ENCODE data around the gene THADA. TPM values are rescaled to one million over a fixed set of nuclear protein-coding genes. Genes with fewer than 3 reads are reported as not detected.

Gene THADA
- total RNA-seq, 1 donor from 2014 or later = 33.8 TPM

DNA sequence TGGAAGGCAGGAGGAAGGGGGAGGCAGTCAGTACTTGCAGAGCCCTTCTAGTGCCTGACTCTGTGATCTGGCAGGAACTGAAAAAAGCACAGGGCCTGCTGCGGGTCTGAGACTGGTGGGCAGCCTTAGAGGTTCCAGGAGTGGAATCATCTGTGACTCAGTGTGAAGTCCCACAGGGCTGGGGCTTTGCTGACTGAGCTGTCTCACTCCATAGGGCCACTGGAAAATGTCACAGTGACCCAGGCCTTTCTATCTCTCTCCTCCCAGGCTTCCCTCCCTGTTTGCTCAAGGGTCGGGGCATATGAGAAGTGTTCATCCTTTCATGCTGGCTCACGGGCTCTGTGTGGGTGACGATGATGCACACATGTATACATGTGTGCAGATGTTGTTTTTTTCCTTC, 322.3 kb downstream of the THADA start:
- Mint-ChIP-seq H3K36me3 (ENCODE audit: low read depth) (peaks cover 6% of the 10 kb centered on the region), H3K27ac (ENCODE audit: unreplicated experiment) (no peak overlapping the region)
- TF ChIP-seq, protein P1, sequence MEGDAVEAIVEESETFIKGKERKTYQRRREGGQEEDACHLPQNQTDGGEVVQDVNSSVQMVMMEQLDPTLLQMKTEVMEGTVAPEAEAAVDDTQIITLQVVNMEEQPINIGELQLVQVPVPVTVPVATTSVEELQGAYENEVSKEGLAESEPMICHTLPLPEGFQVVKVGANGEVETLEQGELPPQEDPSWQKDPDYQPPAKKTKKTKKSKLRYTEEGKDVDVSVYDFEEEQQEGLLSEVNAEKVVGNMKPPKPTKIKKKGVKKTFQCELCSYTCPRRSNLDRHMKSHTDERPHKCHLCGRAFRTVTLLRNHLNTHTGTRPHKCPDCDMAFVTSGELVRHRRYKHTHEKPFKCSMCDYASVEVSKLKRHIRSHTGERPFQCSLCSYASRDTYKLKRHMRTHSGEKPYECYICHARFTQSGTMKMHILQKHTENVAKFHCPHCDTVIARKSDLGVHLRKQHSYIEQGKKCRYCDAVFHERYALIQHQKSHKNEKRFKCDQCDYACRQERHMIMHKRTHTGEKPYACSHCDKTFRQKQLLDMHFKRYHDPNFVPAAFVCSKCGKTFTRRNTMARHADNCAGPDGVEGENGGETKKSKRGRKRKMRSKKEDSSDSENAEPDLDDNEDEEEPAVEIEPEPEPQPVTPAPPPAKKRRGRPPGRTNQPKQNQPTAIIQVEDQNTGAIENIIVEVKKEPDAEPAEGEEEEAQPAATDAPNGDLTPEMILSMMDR (conservative IDR thresholded peaks at IDR 0.05) = no peak

DNA sequence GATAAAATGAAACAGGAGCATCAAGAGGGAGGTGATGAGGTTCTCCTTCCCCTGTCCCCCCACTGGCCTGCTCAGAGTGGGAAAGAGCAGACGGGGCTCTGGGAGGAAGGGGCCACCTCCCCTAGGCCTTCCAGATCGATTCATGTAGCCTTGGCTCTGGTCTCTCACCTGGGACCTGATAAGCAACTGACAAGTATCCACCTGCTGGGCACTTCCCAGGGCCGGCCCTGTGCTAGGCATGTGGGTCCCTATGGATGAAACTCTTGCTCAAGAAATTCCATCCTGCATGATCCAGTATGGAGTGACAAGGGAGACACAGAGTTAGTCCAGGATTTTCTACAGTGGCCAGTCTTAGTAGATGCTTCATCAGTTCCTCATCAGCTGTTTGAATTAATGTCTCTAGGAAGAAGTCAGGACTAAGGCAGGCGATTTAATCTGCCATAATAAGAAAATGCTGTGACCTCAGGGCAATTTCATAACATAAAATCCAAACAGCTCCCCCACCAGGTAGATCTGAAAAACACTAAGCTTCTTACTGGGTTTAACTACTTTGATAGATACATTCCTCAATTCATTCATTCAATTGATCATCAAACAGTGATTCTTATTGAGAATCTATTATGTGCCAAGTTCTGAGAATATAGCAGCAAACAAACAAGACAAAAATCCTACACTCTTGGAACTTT, 324.8 kb downstream of the THADA start:
- no peaks in the 10 kb centered on the region for H3K27me3 Mint-ChIP-seq (ENCODE audit: low read depth)
- H3K4me3 Mint-ChIP-seq = no peak overlapping the region
- no peak overlapping the region for H3K27ac Mint-ChIP-seq (ENCODE audit: unreplicated experiment)
- H3K9me3 Mint-ChIP-seq = no peaks in the 10 kb centered on the region
- peaks cover 23% of the 10 kb centered on the region for H3K4me1 Mint-ChIP-seq
- peaks cover 2% of the 10 kb centered on the region for H3K36me3 Mint-ChIP-seq (ENCODE audit: low read depth)
- TF ChIP-seq, protein P1 (conservative IDR thresholded peaks at IDR 0.05) = no peak
- DNase-seq (ENCODE audit: low read depth, low spot score) = no peak

More for the DNA sequence above, 322.3 kb downstream of the THADA start:
- Mint-ChIP-seq H3K4me1 (peaks cover 31% of the 10 kb centered on the region), H3K9me3 (no peaks in the 10 kb centered on the region), H3K4me3 (no peak overlapping the region), H3K27me3 (ENCODE audit: low read depth) (no peaks in the 10 kb centered on the region)
- no peak for DNase-seq (ENCODE audit: low read depth, low spot score)

DNA sequence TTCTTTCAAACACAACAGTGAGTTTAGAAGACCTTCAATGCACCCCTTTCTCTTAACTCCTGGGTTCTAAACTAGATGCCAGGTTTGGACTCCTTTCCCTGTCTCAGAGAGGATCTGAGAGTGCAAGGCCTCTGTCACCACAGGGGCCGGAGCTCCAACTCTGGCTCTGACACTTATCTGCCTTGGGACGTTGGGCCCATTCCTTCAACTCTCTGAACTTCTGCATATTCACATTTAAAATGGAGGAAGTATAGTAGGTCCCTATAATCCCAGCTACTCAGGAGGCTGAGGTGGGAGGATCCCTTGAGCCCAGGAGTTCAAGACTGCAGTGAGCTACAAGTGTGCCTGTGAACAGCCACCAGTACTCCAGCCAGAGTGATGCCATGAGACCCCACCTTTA, 325.4 kb downstream of the THADA start:
- peaks cover 2% of the 10 kb centered on the region for H3K36me3 Mint-ChIP-seq (ENCODE audit: low read depth)
- H3K27me3 Mint-ChIP-seq (ENCODE audit: low read depth) = no peaks in the 10 kb centered on the region
- no peak overlapping the region for H3K27ac Mint-ChIP-seq (ENCODE audit: unreplicated experiment)
- TF ChIP-seq, protein P1 (conservative IDR thresholded peaks at IDR 0.05) = no peak
- no peaks in the 10 kb centered on the region for H3K9me3 Mint-ChIP-seq
- H3K4me3 Mint-ChIP-seq = no peak overlapping the region
- H3K4me1 Mint-ChIP-seq = peaks cover 20% of the 10 kb centered on the region
- no peak for DNase-seq (ENCODE audit: low read depth, low spot score)

DNA sequence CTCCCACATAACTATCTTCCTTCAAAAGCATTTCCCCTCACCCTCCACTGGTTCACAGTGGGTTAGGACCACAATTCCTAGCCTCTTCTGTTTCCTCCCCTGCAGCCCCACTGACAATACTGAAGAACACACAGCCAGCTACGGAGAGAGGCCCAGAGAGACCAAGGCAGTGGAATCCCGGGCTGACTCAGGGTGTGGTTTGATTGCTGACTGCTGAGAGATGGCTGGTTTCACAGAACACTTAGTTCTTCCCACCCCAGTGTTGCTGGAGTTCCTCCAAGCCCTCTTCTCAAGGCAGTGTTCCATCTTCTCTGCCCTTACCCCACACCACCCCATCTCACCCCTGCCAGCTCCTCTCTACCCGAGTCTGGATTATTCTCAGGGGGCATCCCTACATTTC, 326.1 kb downstream of the THADA start:
- TF ChIP-seq, protein P1 (conservative IDR thresholded peaks at IDR 0.05) = no peak
- H3K4me1 Mint-ChIP-seq = peaks cover 20% of the 10 kb centered on the region
- H3K9me3 Mint-ChIP-seq = no peaks in the 10 kb centered on the region
- no peak for DNase-seq (ENCODE audit: low read depth, low spot score)
- H3K4me3 Mint-ChIP-seq = no peak overlapping the region
- H3K27ac Mint-ChIP-seq (ENCODE audit: unreplicated experiment) = no peak overlapping the region
- no peaks in the 10 kb centered on the region for H3K27me3 Mint-ChIP-seq (ENCODE audit: low read depth)
- peaks cover 2% of the 10 kb centered on the region for H3K36me3 Mint-ChIP-seq (ENCODE audit: low read depth)

DNA sequence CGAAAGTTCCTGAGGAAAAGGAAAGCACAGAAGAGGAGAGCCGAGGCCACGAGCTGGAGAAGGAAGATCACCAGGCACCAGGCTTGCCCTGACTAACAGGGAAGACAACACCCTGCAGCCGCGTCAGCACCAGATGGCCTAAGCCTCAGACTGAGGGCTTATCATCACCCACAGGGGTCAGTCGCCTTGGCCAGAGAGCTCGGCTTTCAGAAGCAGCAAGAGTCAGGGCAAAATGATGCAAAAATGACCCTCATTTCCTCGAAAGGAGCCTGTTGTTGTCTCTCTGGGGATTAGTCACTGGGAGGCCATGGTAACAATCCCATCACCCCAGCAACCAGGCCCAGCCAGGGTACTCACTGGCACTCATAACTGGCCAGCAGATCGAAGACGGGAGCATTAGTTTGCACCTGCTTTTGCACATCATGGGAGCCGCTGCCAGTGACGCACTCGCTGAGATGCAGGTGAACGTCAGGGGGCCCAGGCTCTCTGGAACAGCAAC, 326.7 kb downstream of the THADA start:
- DNase-seq (ENCODE audit: low read depth, low spot score) = no peak
- H3K4me3 Mint-ChIP-seq = no peak overlapping the region
- no peaks in the 10 kb centered on the region for H3K27me3 Mint-ChIP-seq (ENCODE audit: low read depth)
- H3K27ac Mint-ChIP-seq (ENCODE audit: unreplicated experiment) = peak overlapping the region; percentile 59
- peaks cover 20% of the 10 kb centered on the region for H3K4me1 Mint-ChIP-seq
- no peaks in the 10 kb centered on the region for H3K9me3 Mint-ChIP-seq
- peaks cover 5% of the 10 kb centered on the region for H3K36me3 Mint-ChIP-seq (ENCODE audit: low read depth)
- TF ChIP-seq, protein P1 (conservative IDR thresholded peaks at IDR 0.05) = no peak
